K562 (cell line): ENCODE measurements around the gene TMEM11. TPM values are rescaled to one million over a fixed set of nuclear protein-coding genes. Genes with fewer than 3 reads are reported as not detected.

Experiments used
- ATAC-seq: fragments of 200-7000 bp; cut with Tn5 transposase; 3 replicates; pipeline ENCODE4 v1.9.1; 2020; ENCODE audit warnings: moderate library complexity
- BruUV-seq: library from RNA; stranded (reverse); fragments of 400-500 nt; replicated peaks from 2 replicates; lab custom pipeline; 2021; lab: Mats Ljungman, UMichigan
- CTCF ChIA-PET: fragments of 300-600 bp; formaldehyde crosslinking; extraction: SDS; loops from one replicate; lab custom pipeline; 2021; ENCODE audit warnings: low intra/inter-chr PET ratio; lab: Yijun Ruan, JAX
- POLR2A ChIA-PET: fragments of 300-600, 350-650 bp; sonication (Branson Sonifier 250); formaldehyde crosslinking; extraction: SDS; loops from one replicate; lab custom pipeline; 2021; ENCODE audit warnings: antibody characterized with exemption, inconsistent platforms; lab: Yijun Ruan, JAX
- DNase-seq, 4 experiments: peaks; one replicate each; pipeline versions ENCODE4 v3.0.0 to v3.0.0-alpha.2; 2011 to 2018; ENCODE audit warnings: low spot score in 3 of 4, mixed read lengths in 3 of 4; ENCODE audit errors: extremely low read depth in 1 of 4
- FAIRE-seq: peaks from 2 replicates; lab custom pipeline; 2011; peaks lifted over from hg19 to GRCh38; lab: Jason Lieb, UNC
- H2AFZ ChIP-seq: 2 replicates; pipeline ENCODE4 v1.6.0; 2011; ENCODE audit warnings: low read depth, low read length, control low read depth, inconsistent platforms
- H3K27ac ChIP-seq: fragments of 200-600 bp; 3 replicates; pipeline ENCODE4 v1.8.0; 2011; ENCODE audit warnings: low read depth, mild to moderate bottlenecking, control low read depth, inconsistent platforms, low read length, moderate library complexity, mixed read lengths; ENCODE audit errors: extremely low read depth
- H3K27me3 ChIP-seq, 2 experiments: fragments of 300-600 bp in 1 of 2; 2 replicates in 1 of 2; 3 replicates in 1 of 2; pipeline versions ENCODE4 v1.6.0 to v1.8.0; 2011; ENCODE audit warnings: inconsistent platforms in 2 of 2, low read length in 2 of 2, mild to moderate bottlenecking in 1 of 2, mixed read lengths in 1 of 2, moderate library complexity in 1 of 2; ENCODE audit not compliant: control insufficient read depth in 2 of 2, insufficient read depth in 2 of 2
- H3K36me3 ChIP-seq: fragments of 300-600 bp; 3 replicates; pipeline ENCODE4 v1.8.0; 2011; ENCODE audit warnings: mild to moderate bottlenecking, low read length, inconsistent platforms; ENCODE audit not compliant: control insufficient read depth, insufficient read depth
- H3K4me1 ChIP-seq, 2 experiments: fragments of 200-600 bp in 1 of 2; replicated peaks in 1 of 2; 2 replicates in 1 of 2; 3 replicates in 1 of 2; pipeline versions ENCODE4 v1.5.1 to v1.8.0; 2011; ENCODE audit warnings: inconsistent platforms in 2 of 2, low read length in 2 of 2, mild to moderate bottlenecking in 1 of 2, mixed read lengths in 1 of 2, moderate library complexity in 1 of 2; ENCODE audit not compliant: control insufficient read depth in 2 of 2, insufficient read depth in 2 of 2
- H3K4me2 ChIP-seq: 2 replicates; pipeline ENCODE4 v1.6.1; 2011; ENCODE audit warnings: low read length, control low read depth, inconsistent platforms, mixed read lengths; ENCODE audit not compliant: insufficient read depth
- H3K4me3 ChIP-seq: fragments of 200-600 bp; sonication (generic), shearing (Covaris generic); 2 replicates; pipeline ENCODE4 v1.5.1; 2016; ENCODE audit warnings: control low read depth, inconsistent platforms
- H3K79me2 ChIP-seq: fragments of 200-600 bp; 3 replicates; pipeline ENCODE4 v1.8.0; 2011; ENCODE audit warnings: low read length, inconsistent platforms; ENCODE audit not compliant: control insufficient read depth, insufficient read depth
- H3K9ac ChIP-seq, 2 experiments: 2 replicates each; pipeline versions ENCODE4 v1.6.0 to v1.6.1; 2011; ENCODE audit warnings: low read depth in 2 of 2, low read length in 2 of 2, control low read depth in 1 of 2, inconsistent platforms in 1 of 2, mild to moderate bottlenecking in 1 of 2, mixed read lengths in 1 of 2; ENCODE audit not compliant: insufficient read depth in 1 of 2
- H3K9me1 ChIP-seq: one replicate; pipeline ENCODE4 v1.6.0; 2011; ENCODE audit warnings: inconsistent platforms, mild to moderate bottlenecking, low read length, moderate library complexity; ENCODE audit not compliant: control insufficient read depth, insufficient read depth
- H3K9me3 ChIP-seq: replicated peaks from 2 replicates; pipeline ENCODE4 v1.5.1; 2011; ENCODE audit warnings: low read depth, low read length, inconsistent platforms; ENCODE audit not compliant: control insufficient read depth, insufficient read depth
- H4K20me1 ChIP-seq: replicated peaks from 2 replicates; pipeline ENCODE4 v1.6.1; 2011; ENCODE audit warnings: low read length, inconsistent platforms, mixed read lengths; ENCODE audit not compliant: control insufficient read depth, insufficient read depth
- BCOR ChIP-seq: fragments of 450-650 bp; IDR thresholded peaks from 2 replicates; pipeline ENCODE4 v1.6.1; 2016
- CHD4 ChIP-seq: fragments of 200-600 bp; sonication (generic); IDR thresholded peaks from 3 replicates; pipeline ENCODE4 v1.6.1; 2012; ENCODE audit warnings: low read depth, mild to moderate bottlenecking, mixed read lengths, low read length, inconsistent platforms; ENCODE audit not compliant: insufficient read depth, insufficient replicate concordance, poor library complexity, severe bottlenecking
- FOS ChIP-seq: IDR thresholded peaks from 3 replicates; pipeline ENCODE4 v1.6.1; 2011; ENCODE audit not compliant: insufficient read length; ENCODE audit errors: extremely low read depth
- FOXJ2 ChIP-seq: fragments of 200-800 bp; sonication (Bioruptor generic); IDR thresholded peaks from 2 replicates; pipeline ENCODE4 v1.6.1; 2016; ENCODE audit warnings: missing genetic modification characterization, missing compliant biosample characterization
- GATAD2B ChIP-seq: fragments of 450-650 bp; IDR thresholded peaks from 2 replicates; pipeline ENCODE4 v1.6.1; 2017; ENCODE audit warnings: mild to moderate bottlenecking, borderline replicate concordance
- HDAC6 ChIP-seq: IDR thresholded peaks from 2 replicates; pipeline ENCODE4 v1.6.1; 2012; ENCODE audit warnings: low read depth, mild to moderate bottlenecking, control low read depth, inconsistent platforms, low read length, moderate library complexity
- HSF4 ChIP-seq: fragments of 250-450 bp; sonication (Bioruptor Pico); IDR thresholded peaks from 2 replicates; pipeline ENCODE4 v2.1.2; 2022; ENCODE audit warnings: mild to moderate bottlenecking, moderate library complexity, borderline replicate concordance
- JUN ChIP-seq, 2 experiments: sonication (generic) in 1 of 2; formaldehyde crosslinking in 1 of 2; IDR thresholded peaks; 2 replicates each; pipeline versions ENCODE4 v1.6.1 to v1.8.0; 2012 to 2022; ENCODE audit warnings: borderline replicate concordance in 2 of 2, mild to moderate bottlenecking in 2 of 2, improper control_type of control experiment in 1 of 2, low read depth in 1 of 2, low read length in 1 of 2, missing genetic modification reagents in 1 of 2
- MEF2D ChIP-seq: conservative IDR thresholded peaks from 2 replicates; pipeline ENCODE4 v1.6.1; 2016; ENCODE audit warnings: low read depth, missing genetic modification characterization, missing compliant biosample characterization
- NR3C1 ChIP-seq: sonication (generic); formaldehyde crosslinking; IDR thresholded peaks from 2 replicates; pipeline ENCODE4 v1.8.1; 2022; ENCODE audit warnings: missing genetic modification reagents
- PHF21A ChIP-seq: fragments of 450-650 bp; IDR thresholded peaks from 2 replicates; pipeline ENCODE4 v1.6.1; 2017; ENCODE audit warnings: low read depth, borderline replicate concordance
- PYGO2 ChIP-seq: fragments of 450-650 bp; IDR thresholded peaks from 2 replicates; pipeline ENCODE4 v1.6.1; 2016; ENCODE audit warnings: mild to moderate bottlenecking, missing genetic modification characterization, moderate library complexity, missing compliant biosample characterization
- SIN3A ChIP-seq, 2 experiments: fragments of 150-350 bp in 1 of 2; IDR thresholded peaks; 2 replicates each; pipeline ENCODE4 v1.6.1; 2011 to 2016; ENCODE audit warnings: borderline replicate concordance in 2 of 2, low read depth in 2 of 2, low read length in 2 of 2, mild to moderate bottlenecking in 2 of 2, moderate library complexity in 2 of 2; ENCODE audit not compliant: control insufficient read depth in 1 of 2
- SLC30A9 ChIP-seq: fragments of 250-450 bp; sonication (Bioruptor Pico); IDR thresholded peaks from 2 replicates; pipeline ENCODE4 v1.8.0; 2022; ENCODE audit warnings: mild to moderate bottlenecking, moderate library complexity
- SP2 ChIP-seq: IDR thresholded peaks from 2 replicates; pipeline ENCODE4 v1.6.1; 2011; ENCODE audit warnings: mild to moderate bottlenecking, low read depth, low read length, moderate library complexity; ENCODE audit not compliant: poor library complexity, severe bottlenecking; ENCODE audit errors: extremely low read depth
- ZNF785 ChIP-seq: fragments of 250-450 bp; sonication (Bioruptor Pico); IDR thresholded peaks from 2 replicates; pipeline ENCODE4 v1.4.0; 2020; ENCODE audit warnings: mild to moderate bottlenecking
- WGBS: fragments of 100-300 bp; shearing (Covaris generic); methylation state at CpG from one replicate; pipeline ENCODE4 v1.1.6; 2016; ENCODE audit warnings: low coverage, mixed read lengths; ENCODE audit not compliant: insufficient coverage; ENCODE audit errors: missing lambda C conversion rate; 5-methylcytosine and 5-hydroxymethylcytosine counted together
- in situ Hi-C: fragments of 300-500 bp; cut with MboI; formaldehyde crosslinking; loops from 4 replicates; pipeline ENCODE4 v1.15.0; 2018; ENCODE audit warnings: inconsistent platforms, mixed read lengths
- intact Hi-C: fragments of 100-400 bp; cut with micrococcal nuclease; formaldehyde crosslinking; loops from 2 replicates; pipeline ENCODE4 v1.14.2; 2022
- polyA plus RNA-seq, 8 experiments: library from polyadenylated mRNA; depleted of rRNA in 4 of 8; stranded (reverse) in 5 of 8; unstranded in 3 of 8; fragments of >200 nt; fragmentation: Nextera tagmentation in 2 of 8; fragmentation: Illumina TruSeq in 1 of 8; extraction: Ambion mirVana in 2 of 8; extraction: Trizol in 1 of 8; gene quantifications; 2 replicates each; pipeline versions ENCODE4 v1.2.1 to v1.2.3, GENCODE V29; 2011 to 2014; ENCODE audit warnings: inconsistent platforms in 1 of 8, missing spikeins in 1 of 8
- total RNA-seq, 7 experiments: library from RNA; depleted of rRNA in 6 of 7; stranded (reverse); fragments of >200 nt in 6 of 7; fragmentation: Illumina TruSeq in 2 of 7; extraction: Trizol in 2 of 7; gene quantifications; 2 replicates each; pipeline versions ENCODE4 v1.2.1 to v1.2.3, GENCODE V29; 2011 to 2021; ENCODE audit warnings: low replicate concordance in 1 of 7
- TF ChIP-seq, protein P1 (sequence below), 2 experiments: fragments of 450-650 bp; conservative IDR thresholded peaks; 2 replicates each; pipeline ENCODE4 v1.6.1; 2017; ENCODE audit warnings: mild to moderate bottlenecking in 2 of 2, moderate library complexity in 2 of 2

TMEM11 gene
- total and polyA plus RNA-seq, 9 of the 15 experiments (the other 6 are each of a cell fraction or from before 2014, with no cell fraction given), result 12.0 to 40.7 (median 30.0) TPM

GRCh38 chr17:21168555-21168865 is 45.5 kb downstream of the TMEM11 start:
- no peak for ATAC-seq
- no peak overlapping the region for H3K9ac ChIP-seq
- no peak for TF ChIP-seq GATAD2B
- TF ChIP-seq HDAC6, result no peak
- no peak for TF ChIP-seq FOS
- TF ChIP-seq PHF21A, result no peak
- TF ChIP-seq MEF2D (tag), result no peak
- no peak for TF ChIP-seq FOXJ2 (tag)
- no peak for TF ChIP-seq SIN3A (IDR thresholded peaks at IDR 0.05; ENCODE audit: borderline replicate concordance in 2 of 2, control insufficient read depth in 1 of 2, low read depth in 2 of 2, low read length in 2 of 2)
- no peak for TF ChIP-seq SLC30A9 (CRISPR knock-in tag)
- no peak for TF ChIP-seq HSF4
- TF ChIP-seq, protein P1, sequence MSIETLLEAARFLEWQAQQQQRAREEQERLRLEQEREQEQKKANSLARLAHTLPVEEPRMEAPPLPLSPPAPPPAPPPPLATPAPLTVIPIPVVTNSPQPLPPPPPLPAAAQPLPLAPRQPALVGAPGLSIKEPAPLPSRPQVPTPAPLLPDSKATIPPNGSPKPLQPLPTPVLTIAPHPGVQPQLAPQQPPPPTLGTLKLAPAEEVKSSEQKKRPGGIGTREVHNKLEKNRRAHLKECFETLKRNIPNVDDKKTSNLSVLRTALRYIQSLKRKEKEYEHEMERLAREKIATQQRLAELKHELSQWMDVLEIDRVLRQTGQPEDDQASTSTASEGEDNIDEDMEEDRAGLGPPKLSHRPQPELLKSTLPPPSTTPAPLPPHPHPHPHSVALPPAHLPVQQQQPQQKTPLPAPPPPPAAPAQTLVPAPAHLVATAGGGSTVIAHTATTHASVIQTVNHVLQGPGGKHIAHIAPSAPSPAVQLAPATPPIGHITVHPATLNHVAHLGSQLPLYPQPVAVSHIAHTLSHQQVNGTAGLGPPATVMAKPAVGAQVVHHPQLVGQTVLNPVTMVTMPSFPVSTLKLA (conservative IDR thresholded peaks at IDR 0.05), result no peak
- no peak for TF ChIP-seq JUN (IDR thresholded peaks at IDR 0.05; ENCODE audit: borderline replicate concordance, low read depth, low read length)
- no peak for TF ChIP-seq JUN (CRISPR knock-in tag; IDR thresholded peaks at IDR 0.05; ENCODE audit: borderline replicate concordance)
- TF ChIP-seq CHD4, result no peak
- TF ChIP-seq NR3C1 (CRISPR knock-in tag), result no peak
- no peak for TF ChIP-seq SP2
- TF ChIP-seq PYGO2, result no peak
- TF ChIP-seq ZNF785 (CRISPR knock-in tag), result no peak
- no peak for TF ChIP-seq BCOR
- TF ChIP-seq, all 486 proteins: peak for 0
- Histone ChIP-seq H4K20me1 (no peaks in the 10 kb centered on the region), H3K27me3 (no peaks in the 10 kb centered on the region), H3K9me1 (no peaks in the 10 kb centered on the region), H2AFZ (no peak overlapping the region), H3K36me3 (peaks cover 13% of the 10 kb centered on the region; the same call in 2 of the 3 replicates), H3K4me1 (peaks cover 0 to 9% of the 10 kb centered on the region in 2 experiments; a peak in 2 of 5 replicates), H3K9me3 (no peaks in the 10 kb centered on the region), H3K27ac (no peak overlapping the region), H3K79me2 (no peaks in the 10 kb centered on the region; the same call in 2 of the 3 replicates), H3K4me3 (no peak overlapping the region), H3K4me2 (no peak overlapping the region)
- no peak for FAIRE-seq
- ChIA-PET POLR2A (no interaction called here), CTCF (no interaction called here)
- in situ Hi-C loops (no loop called here), intact Hi-C loops (no loop called here)
- WGBS, result 90% methylated on average over 12 of the region's 12 CpGs
- DNase-seq, result no peak
- no TSS peak for BruUV-seq
